Breast epithelium (tissue), 4 donors: Measurements from ENCODE around the gene DRAXIN. TPM values are rescaled to one million over a fixed set of nuclear protein-coding genes. Genes with fewer than 3 reads are reported as not detected.

ENCODE experiments used
- DNase-seq, 2 donors: peaks; one replicate each; pipeline ENCODE4 v3.0.0-alpha.2; 2019; ENCODE audit warnings: low spot score in 2 of 2
- H3K27ac ChIP-seq, 2 donors: fragments of 200-600 bp; sonication (generic) in 1 of 2; one replicate each; pipeline ENCODE4 v1.5.1; 2016 to 2019; ENCODE audit warnings: mild to moderate bottlenecking in 1 of 2
- H3K27me3 ChIP-seq, 2 donors: fragments of 200-600 bp; sonication (generic) in 1 of 2; one replicate each; pipeline versions ENCODE4 v1.5.1 to v1.6.0; 2017 to 2019; ENCODE audit warnings: control low read depth in 1 of 2, mild to moderate bottlenecking in 1 of 2
- H3K36me3 ChIP-seq: fragments of 200-600 bp; one replicate; pipeline ENCODE4 v1.5.1; 2019
- H3K4me1 ChIP-seq, 2 donors: fragments of 200-600 bp; sonication (generic); one replicate each; pipeline ENCODE4 v1.5.1; 2016 to 2019; ENCODE audit warnings: control low read depth in 1 of 2
- H3K4me3 ChIP-seq, 3 donors: fragments of 200-600 bp; sonication (generic); 1 replicate in 2 of 3; 2 replicates in 1 of 3; pipeline ENCODE4 v1.5.1; 2016 to 2019; ENCODE audit warnings: mild to moderate bottlenecking in 3 of 3, moderate library complexity in 2 of 3
- H3K9me3 ChIP-seq, 2 donors: fragments of 200-600 bp; sonication (generic) in 1 of 2; one replicate each; pipeline ENCODE4 v1.5.1; 2016 to 2019; ENCODE audit warnings: control low read depth in 1 of 2
- POLR2A ChIP-seq: fragments of 450-650 bp; IDR thresholded peaks from one replicate; pipeline ENCODE4 v1.6.1; 2016; ENCODE audit warnings: antibody characterized with exemption, mild to moderate bottlenecking, moderate library complexity
- POLR2AphosphoS5 ChIP-seq, 3 donors: sonication (generic); formaldehyde crosslinking; IDR thresholded peaks; one replicate each; pipeline ENCODE4 v1.6.1; 2017; ENCODE audit warnings: antibody characterized with exemption in 3 of 3
- intact Hi-C: fragments of 100-400 bp; cut with DNase I; formaldehyde crosslinking; loops from one replicate; pipeline ENCODE4 v1.15.1; 2023; ENCODE audit warnings: low total_unique reads
- total RNA-seq, 3 donors: library from RNA; depleted of rRNA; stranded (reverse); fragments of >200 nt; gene quantifications; one replicate each; pipeline ENCODE4 v1.1.0, GENCODE V29; 2016
- TF ChIP-seq, protein P1 (sequence below), 3 donors: fragments of 450-650 bp; IDR thresholded peaks; one replicate each; pipeline ENCODE4 v1.5.1; 2016 to 2017; ENCODE audit warnings: antibody characterized with exemption in 3 of 3, mild to moderate bottlenecking in 3 of 3, moderate library complexity in 3 of 3

The DRAXIN gene
- total RNA-seq, 3 donors from 2014 or later = under 0.01 to 0.15 (median under 0.01) TPM

DNA sequence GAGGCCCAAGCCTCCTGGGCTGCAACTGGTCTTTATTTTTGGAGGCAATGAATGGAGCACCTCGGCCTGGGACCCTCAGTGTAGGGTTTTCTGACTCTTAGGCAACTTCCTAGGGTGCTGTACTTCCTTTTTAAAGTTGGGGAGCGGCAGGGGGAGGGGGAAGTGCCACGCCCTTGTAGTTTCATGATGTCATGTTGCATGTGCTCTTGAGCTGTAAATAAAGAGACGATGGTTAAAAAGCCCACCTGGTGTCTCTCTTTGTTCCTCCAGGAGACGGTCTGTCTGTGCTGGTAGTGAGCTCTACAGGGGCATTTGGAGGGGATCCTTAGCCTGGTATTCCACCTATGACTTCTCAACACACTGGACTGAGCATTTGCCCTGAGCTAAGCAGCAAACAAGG lies 34.1 kb downstream of the DRAXIN start:
- H3K4me3 ChIP-seq = no peak overlapping the region
- intact Hi-C loops = loop anchor here (10.0 kb wide), 1 partner anchor 51 kb away; no protein-coding TSS in a partner anchor
- H3K4me1 ChIP-seq = no peaks in the 10 kb centered on the region
- no peak overlapping the region for H3K27ac ChIP-seq
- DNase-seq = no peak
- H3K27me3 ChIP-seq = no peaks in the 10 kb centered on the region
- H3K36me3 ChIP-seq = no peaks in the 10 kb centered on the region
- TF ChIP-seq POLR2A (no peak), POLR2AphosphoS5 (IDR thresholded peaks at IDR 0.05) (no peak)
- TF ChIP-seq, protein P1, sequence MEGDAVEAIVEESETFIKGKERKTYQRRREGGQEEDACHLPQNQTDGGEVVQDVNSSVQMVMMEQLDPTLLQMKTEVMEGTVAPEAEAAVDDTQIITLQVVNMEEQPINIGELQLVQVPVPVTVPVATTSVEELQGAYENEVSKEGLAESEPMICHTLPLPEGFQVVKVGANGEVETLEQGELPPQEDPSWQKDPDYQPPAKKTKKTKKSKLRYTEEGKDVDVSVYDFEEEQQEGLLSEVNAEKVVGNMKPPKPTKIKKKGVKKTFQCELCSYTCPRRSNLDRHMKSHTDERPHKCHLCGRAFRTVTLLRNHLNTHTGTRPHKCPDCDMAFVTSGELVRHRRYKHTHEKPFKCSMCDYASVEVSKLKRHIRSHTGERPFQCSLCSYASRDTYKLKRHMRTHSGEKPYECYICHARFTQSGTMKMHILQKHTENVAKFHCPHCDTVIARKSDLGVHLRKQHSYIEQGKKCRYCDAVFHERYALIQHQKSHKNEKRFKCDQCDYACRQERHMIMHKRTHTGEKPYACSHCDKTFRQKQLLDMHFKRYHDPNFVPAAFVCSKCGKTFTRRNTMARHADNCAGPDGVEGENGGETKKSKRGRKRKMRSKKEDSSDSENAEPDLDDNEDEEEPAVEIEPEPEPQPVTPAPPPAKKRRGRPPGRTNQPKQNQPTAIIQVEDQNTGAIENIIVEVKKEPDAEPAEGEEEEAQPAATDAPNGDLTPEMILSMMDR (IDR thresholded peaks at IDR 0.05) = no peak
- no peaks in the 10 kb centered on the region for H3K9me3 ChIP-seq

DNA sequence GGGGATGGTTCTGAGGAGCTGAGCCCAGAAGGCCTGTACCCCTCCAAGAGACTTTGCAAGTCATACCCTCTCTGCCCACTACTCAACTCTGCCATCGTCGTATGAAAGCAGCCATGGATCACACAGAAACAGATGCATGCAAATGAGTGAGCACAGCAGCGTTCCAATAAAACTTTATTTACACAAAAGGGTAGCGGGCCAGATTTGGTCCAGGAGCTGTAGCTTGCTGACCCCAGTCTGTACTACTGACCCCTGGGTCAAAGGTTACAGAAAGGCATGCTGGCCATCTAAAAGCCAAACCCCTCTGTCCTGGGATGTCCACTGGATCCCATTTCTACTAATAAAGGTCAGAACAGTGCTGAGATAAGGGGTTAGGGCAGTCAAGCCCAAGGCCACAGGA lies 35.6 kb downstream of the DRAXIN start:
- intact Hi-C loops = loop anchor here (10.0 kb wide), 1 partner anchor 52 kb away; no protein-coding TSS in a partner anchor
- DNase-seq = no peak
- Histone ChIP-seq H3K4me1 (peaks cover 0 to 2% of the 10 kb centered on the region in 2 donors), H3K27me3 (no peaks in the 10 kb centered on the region), H3K9me3 (no peaks in the 10 kb centered on the region), H3K27ac (no peak overlapping the region), H3K4me3 (no peak overlapping the region), H3K36me3 (no peaks in the 10 kb centered on the region)
- TF ChIP-seq, protein P1 (IDR thresholded peaks at IDR 0.05) = no peak
- no peak for TF ChIP-seq POLR2AphosphoS5 (IDR thresholded peaks at IDR 0.05)
- no peak for TF ChIP-seq POLR2A

DNA sequence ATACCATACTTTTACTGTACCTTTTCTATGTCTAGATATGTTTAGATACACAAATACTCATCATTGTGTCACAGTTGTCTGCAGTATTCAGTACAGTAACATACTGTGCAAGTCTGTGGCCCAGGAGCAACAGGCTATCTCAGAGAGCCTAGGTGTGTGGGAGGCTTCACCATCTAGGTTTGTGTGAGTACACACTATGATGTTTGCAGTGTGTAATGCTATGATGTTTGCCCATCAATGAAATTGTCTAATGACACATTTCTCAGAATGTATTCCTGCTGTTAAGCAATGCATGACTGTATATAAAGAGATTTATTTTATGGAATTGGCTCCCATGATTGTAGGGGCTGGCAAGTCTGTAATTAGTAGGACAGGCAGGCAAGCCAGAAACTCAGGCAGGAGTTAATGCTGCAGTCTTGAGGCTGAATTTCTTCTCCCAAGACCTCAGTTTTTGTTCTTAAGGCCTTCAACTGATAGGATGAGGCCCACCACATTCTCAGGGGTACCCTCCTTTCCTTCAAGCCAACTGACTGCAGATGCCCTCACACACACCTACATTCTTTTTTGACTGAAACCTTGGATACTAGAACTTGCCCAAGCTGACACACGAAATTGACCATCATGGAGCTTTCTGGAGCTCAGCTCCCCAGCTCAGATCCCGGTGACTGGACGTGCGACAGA lies 36.8 kb downstream of the DRAXIN start:
- H3K27me3 ChIP-seq = no peaks in the 10 kb centered on the region

DNA sequence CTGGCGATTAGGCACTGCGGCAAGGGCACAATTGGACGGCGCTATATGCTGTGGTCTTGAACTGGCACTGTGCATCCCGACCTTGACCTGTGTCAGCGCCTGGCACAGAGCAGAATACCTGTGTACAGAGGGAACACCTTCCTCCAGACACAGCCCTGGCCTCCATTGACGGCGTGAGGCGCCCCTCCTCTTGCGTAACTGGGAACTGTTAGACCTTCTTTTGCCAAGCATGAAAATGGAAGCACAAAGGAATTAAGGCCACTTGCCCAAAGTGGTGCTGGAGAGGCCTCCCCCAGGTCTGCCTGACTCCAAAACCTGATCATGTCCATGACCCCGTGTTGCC lies 37.6 kb downstream of the DRAXIN start:
- H3K27me3 ChIP-seq = no peaks in the 10 kb centered on the region
- TF ChIP-seq POLR2AphosphoS5 (IDR thresholded peaks at IDR 0.05) (no peak), POLR2A (no peak)
- TF ChIP-seq, protein P1 (IDR thresholded peaks at IDR 0.05) = no peak
- intact Hi-C loops = loop anchor here (10.0 kb wide), 1 partner anchor 54 kb away; no protein-coding TSS in a partner anchor
- H3K9me3 ChIP-seq = no peaks in the 10 kb centered on the region
- peaks cover 0 to 6% of the 10 kb centered on the region in 2 donors for H3K4me1 ChIP-seq
- H3K36me3 ChIP-seq = no peaks in the 10 kb centered on the region
- H3K4me3 ChIP-seq = no peak overlapping the region
- peak overlapping the region in 1 of 2 donors; percentile 48 for H3K27ac ChIP-seq
- DNase-seq = no peak

More for the DNA sequence above, 36.8 kb downstream of the DRAXIN start:
- Histone ChIP-seq H3K4me1 (peaks cover 0 to 6% of the 10 kb centered on the region in 2 donors), H3K27ac (no peak overlapping the region), H3K4me3 (no peak overlapping the region), H3K36me3 (no peaks in the 10 kb centered on the region), H3K9me3 (no peaks in the 10 kb centered on the region)
- TF ChIP-seq POLR2AphosphoS5 (IDR thresholded peaks at IDR 0.05) (no peak), POLR2A (no peak)
- TF ChIP-seq, protein P1 (IDR thresholded peaks at IDR 0.05) = no peak
- DNase-seq = no peak
- intact Hi-C loops = loop anchor here (10.0 kb wide), 1 partner anchor 53 kb away; no protein-coding TSS in a partner anchor
